Activated CD4-positive, alpha-beta T cell treated with anti-CD3 and anti-CD28 coated beads, Interleukin-2, Interleukin-4, amounts not matched to agents 100 ng/mL and 50 ng/mL, durations not matched to agents 16 hours and 8 hours (primary cell): Measurements from ENCODE around the gene PCIF1.
"Not testable (repeated sequence)": the region's sequence is repeated elsewhere in the genome, so short reads cannot be mapped to it uniquely, and the experiment has no call there.

Experiments
- DNase-seq: peaks from one replicate; pipeline ENCODE4 v3.0.0-alpha.2; 2020; ENCODE audit warnings: low spot score

The PCIF1 gene

GRCh38 chr20:45994761-45995493 lies 60.4 kb downstream of the PCIF1 start:
- DNase-seq: no peak

- not testable (repeated sequence) for DNase-seq
Observed at GRCh38 chr20:45995495-45996097, 61.1 kb downstream of the PCIF1 start.

- no peak for DNase-seq
Observed at GRCh38 chr20:45997187-45997586, 62.7 kb downstream of the PCIF1 start.
